SK-N-SH (cell line): ENCODE data around the gene STX17. TPM values are rescaled to one million over a fixed set of nuclear protein-coding genes. Genes with fewer than 3 reads are reported as not detected.

Experiments used
- CTCF ChIA-PET: fragments of 300-600, 350-600 bp; formaldehyde crosslinking; extraction: SDS; loops from one replicate; lab custom pipeline; 2021; lab: Yijun Ruan, JAX
- POLR2A ChIA-PET: fragments of 350-600 bp; sonication (Branson Sonifier 250); formaldehyde crosslinking; extraction: SDS; loops from one replicate; lab custom pipeline; 2020; ENCODE audit warnings: antibody characterized with exemption, inconsistent platforms; lab: Yijun Ruan, JAX
- DNase-seq: peaks from one replicate; pipeline ENCODE4 v3.0.0; 2012
- H2AFZ ChIP-seq: fragments of 200-600 bp; sonication (generic); 2 replicates; pipeline ENCODE4 v1.8.1; 2016; ENCODE audit warnings: antibody characterized with exemption, mild to moderate bottlenecking, low read depth
- H3F3A ChIP-seq: fragments of 200-600 bp; sonication (generic); replicated peaks from 2 replicates; pipeline ENCODE3; 2016; ENCODE audit warnings: antibody characterized with exemption, mild to moderate bottlenecking; ENCODE audit not compliant: insufficient read depth
- H3K27ac ChIP-seq, 2 experiments: fragments of 200-500 bp in 1 of 2; fragments of 200-600 bp in 1 of 2; sonication (Bioruptor generic) in 1 of 2; sonication (generic), shearing (Covaris generic) in 1 of 2; 2 replicates each; pipeline versions ENCODE4 v1.5.1 to v1.6.1; 2014 to 2016; ENCODE audit warnings: low read depth in 2 of 2, inconsistent platforms in 1 of 2, low read length in 1 of 2, mild to moderate bottlenecking in 1 of 2, mixed read lengths in 1 of 2
- H3K27me3 ChIP-seq: fragments of 200-600 bp; sonication (generic), shearing (Covaris generic); 2 replicates; pipeline ENCODE4 v1.6.1; 2016; ENCODE audit warnings: mixed run types; ENCODE audit not compliant: insufficient read depth
- H3K36me3 ChIP-seq, 2 experiments: fragments of 200-500 bp in 1 of 2; fragments of 200-600 bp in 1 of 2; sonication (Bioruptor generic) in 1 of 2; sonication (generic) in 1 of 2; replicated peaks in 1 of 2; 2 replicates each; pipeline versions ENCODE3 to v1.5.1; 2014 to 2016; ENCODE audit warnings: low read length in 1 of 2, mild to moderate bottlenecking in 1 of 2; ENCODE audit not compliant: insufficient read depth in 2 of 2, control insufficient read depth in 1 of 2
- H3K4me1 ChIP-seq, 2 experiments: fragments of 200-500 bp in 1 of 2; fragments of 200-600 bp in 1 of 2; sonication (Bioruptor generic) in 1 of 2; sonication (generic), shearing (Covaris generic) in 1 of 2; 2 replicates each; pipeline versions ENCODE4 v1.5.1 to v1.6.1; 2014 to 2016; ENCODE audit warnings: low read depth in 1 of 2, low read length in 1 of 2, mixed run types in 1 of 2; ENCODE audit not compliant: insufficient read depth in 2 of 2, control insufficient read depth in 1 of 2
- H3K4me2 ChIP-seq: fragments of 200-600 bp; sonication (generic), shearing (Covaris generic); 2 replicates; pipeline ENCODE4 v1.6.1; 2017; ENCODE audit warnings: mixed run types
- H3K4me3 ChIP-seq, 2 experiments: fragments of 200-500 bp in 1 of 2; fragments of 200-600 bp in 1 of 2; sonication (Bioruptor generic) in 1 of 2; sonication (generic), shearing (Covaris generic) in 1 of 2; 2 replicates each; pipeline versions ENCODE4 v1.5.1 to v1.8.1; 2014 to 2016; ENCODE audit warnings: low read depth in 2 of 2, inconsistent platforms in 1 of 2, low read length in 1 of 2, mild to moderate bottlenecking in 1 of 2, mixed read lengths in 1 of 2, moderate library complexity in 1 of 2
- H3K79me2 ChIP-seq: fragments of 200-600 bp; sonication (generic); 2 replicates; pipeline ENCODE4 v1.8.1; 2017; ENCODE audit warnings: mild to moderate bottlenecking; ENCODE audit not compliant: insufficient read depth
- H3K9ac ChIP-seq: fragments of 200-600 bp; sonication (generic); 2 replicates; pipeline ENCODE4 v1.6.1; 2017; ENCODE audit warnings: mixed run types
- H3K9me2 ChIP-seq: fragments of 200-600 bp; sonication (generic); 2 replicates; pipeline ENCODE4 v1.6.1; 2017; ENCODE audit warnings: mixed run types
- H3K9me3 ChIP-seq: fragments of 200-600 bp; sonication (generic); 2 replicates; pipeline ENCODE4 v1.6.1; 2017; ENCODE audit warnings: mixed run types, mild to moderate bottlenecking, moderate library complexity
- H4K20me1 ChIP-seq: fragments of 200-600 bp; sonication (generic); 2 replicates; pipeline ENCODE4 v1.6.1; 2017; ENCODE audit warnings: mild to moderate bottlenecking, mixed run types; ENCODE audit not compliant: insufficient read depth
- ELF1 ChIP-seq: IDR thresholded peaks from 2 replicates; pipeline ENCODE4 v1.4.0; 2012
- FOSL2 ChIP-seq: IDR thresholded peaks from 2 replicates; pipeline ENCODE4 v1.4.0; 2012; ENCODE audit warnings: low read depth, mild to moderate bottlenecking, moderate library complexity, borderline replicate concordance
- FOXJ3 ChIP-seq: sonication (generic); formaldehyde crosslinking; IDR thresholded peaks from 2 replicates; pipeline ENCODE4 v1.5.1; 2020; ENCODE audit warnings: mild to moderate bottlenecking, missing genetic modification reagents
- GABPA ChIP-seq: IDR thresholded peaks from 2 replicates; pipeline ENCODE4 v1.4.0; 2012; ENCODE audit warnings: low read depth, mild to moderate bottlenecking
- GATA2 ChIP-seq: sonication (generic); formaldehyde crosslinking; IDR thresholded peaks from 2 replicates; pipeline ENCODE4 v1.5.0; 2020; ENCODE audit warnings: mild to moderate bottlenecking, missing genetic modification reagents
- JUND ChIP-seq: IDR thresholded peaks from 2 replicates; pipeline ENCODE4 v1.4.0; 2012
- MEF2A ChIP-seq: IDR thresholded peaks from 2 replicates; pipeline ENCODE4 v1.4.0; 2012; ENCODE audit warnings: low read depth, borderline replicate concordance
- NFIC ChIP-seq: IDR thresholded peaks from 2 replicates; pipeline ENCODE4 v1.4.0; 2012; ENCODE audit warnings: borderline replicate concordance
- RCOR1 ChIP-seq: fragments of 150-350 bp; IDR thresholded peaks from 2 replicates; pipeline ENCODE4 v1.6.1; 2017; ENCODE audit warnings: antibody characterized with exemption, low read length
- RFX5 ChIP-seq: IDR thresholded peaks from 2 replicates; pipeline ENCODE4 v1.6.1; 2012; ENCODE audit warnings: mild to moderate bottlenecking, improper control_type of control experiment, low read length
- TEAD4 ChIP-seq: IDR thresholded peaks from 2 replicates; pipeline ENCODE4 v1.4.0; 2012; ENCODE audit warnings: mild to moderate bottlenecking, borderline replicate concordance; ENCODE audit not compliant: insufficient read depth
- WGBS: methylation state at CpG from one replicate; pipeline ENCODE4 v1.1.6; 2017; ENCODE audit warnings: low lambda C conversion rate; 5-methylcytosine and 5-hydroxymethylcytosine counted together
- polyA plus RNA-seq, 3 experiments: library from polyadenylated mRNA; depleted of rRNA; stranded (reverse); fragments of >200 nt; gene quantifications; 2 replicates each; pipeline ENCODE4 v1.2.3, GENCODE V29; 2012
- TF ChIP-seq, protein P1 (sequence below): fragments of 200-600 bp; sonication (generic); IDR thresholded peaks from 2 replicates; pipeline ENCODE4 v1.6.1; 2017; ENCODE audit warnings: antibody characterized with exemption, mild to moderate bottlenecking, moderate library complexity
- TF ChIP-seq, protein P2 (sequence below): IDR thresholded peaks from 2 replicates; pipeline ENCODE4 v1.4.0; 2012; ENCODE audit warnings: low read depth, borderline replicate concordance
- TF ChIP-seq, protein P3 (sequence below): IDR thresholded peaks from 2 replicates; pipeline ENCODE4 v1.4.0; 2012; ENCODE audit warnings: low read depth, borderline replicate concordance

The STX17 gene
- polyA plus RNA-seq, 1 of the 3 experiments (the other 2 are of a cell fraction): 6.1 TPM

DNA sequence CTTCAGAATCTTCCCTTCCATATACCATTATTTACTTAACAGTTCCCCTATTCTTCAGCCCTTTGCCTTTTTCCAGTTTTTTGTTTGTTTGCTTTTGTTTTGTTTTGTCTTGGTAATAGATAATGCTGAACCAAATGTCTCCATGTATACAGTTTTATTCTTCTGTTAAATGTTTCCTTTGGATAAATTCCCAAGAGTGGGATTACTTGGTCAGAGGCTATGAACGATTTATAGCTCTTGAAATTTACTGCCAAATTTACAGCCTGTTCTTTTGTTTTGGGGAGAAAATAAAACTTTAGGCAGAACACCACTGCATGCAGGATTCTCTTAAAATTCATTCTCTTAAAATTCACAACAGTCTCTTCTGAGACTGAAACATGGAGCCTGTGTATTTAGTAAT lies 46.2 kb upstream of the STX17 start (continued):
- TF ChIP-seq FOSL2 (no peak), TEAD4 (no peak), JUND (no peak), GATA2 (no peak), MEF2A (no peak), FOXJ3 (CRISPR knock-in tag) (no peak), ELF1 (no peak), NFIC (no peak), RFX5 (no peak)
- TF ChIP-seq, protein P1, sequence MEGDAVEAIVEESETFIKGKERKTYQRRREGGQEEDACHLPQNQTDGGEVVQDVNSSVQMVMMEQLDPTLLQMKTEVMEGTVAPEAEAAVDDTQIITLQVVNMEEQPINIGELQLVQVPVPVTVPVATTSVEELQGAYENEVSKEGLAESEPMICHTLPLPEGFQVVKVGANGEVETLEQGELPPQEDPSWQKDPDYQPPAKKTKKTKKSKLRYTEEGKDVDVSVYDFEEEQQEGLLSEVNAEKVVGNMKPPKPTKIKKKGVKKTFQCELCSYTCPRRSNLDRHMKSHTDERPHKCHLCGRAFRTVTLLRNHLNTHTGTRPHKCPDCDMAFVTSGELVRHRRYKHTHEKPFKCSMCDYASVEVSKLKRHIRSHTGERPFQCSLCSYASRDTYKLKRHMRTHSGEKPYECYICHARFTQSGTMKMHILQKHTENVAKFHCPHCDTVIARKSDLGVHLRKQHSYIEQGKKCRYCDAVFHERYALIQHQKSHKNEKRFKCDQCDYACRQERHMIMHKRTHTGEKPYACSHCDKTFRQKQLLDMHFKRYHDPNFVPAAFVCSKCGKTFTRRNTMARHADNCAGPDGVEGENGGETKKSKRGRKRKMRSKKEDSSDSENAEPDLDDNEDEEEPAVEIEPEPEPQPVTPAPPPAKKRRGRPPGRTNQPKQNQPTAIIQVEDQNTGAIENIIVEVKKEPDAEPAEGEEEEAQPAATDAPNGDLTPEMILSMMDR: no peak
- TF ChIP-seq, protein P2, sequence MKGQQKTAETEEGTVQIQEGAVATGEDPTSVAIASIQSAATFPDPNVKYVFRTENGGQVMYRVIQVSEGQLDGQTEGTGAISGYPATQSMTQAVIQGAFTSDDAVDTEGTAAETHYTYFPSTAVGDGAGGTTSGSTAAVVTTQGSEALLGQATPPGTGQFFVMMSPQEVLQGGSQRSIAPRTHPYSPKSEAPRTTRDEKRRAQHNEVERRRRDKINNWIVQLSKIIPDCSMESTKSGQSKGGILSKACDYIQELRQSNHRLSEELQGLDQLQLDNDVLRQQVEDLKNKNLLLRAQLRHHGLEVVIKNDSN: no peak

DNA sequence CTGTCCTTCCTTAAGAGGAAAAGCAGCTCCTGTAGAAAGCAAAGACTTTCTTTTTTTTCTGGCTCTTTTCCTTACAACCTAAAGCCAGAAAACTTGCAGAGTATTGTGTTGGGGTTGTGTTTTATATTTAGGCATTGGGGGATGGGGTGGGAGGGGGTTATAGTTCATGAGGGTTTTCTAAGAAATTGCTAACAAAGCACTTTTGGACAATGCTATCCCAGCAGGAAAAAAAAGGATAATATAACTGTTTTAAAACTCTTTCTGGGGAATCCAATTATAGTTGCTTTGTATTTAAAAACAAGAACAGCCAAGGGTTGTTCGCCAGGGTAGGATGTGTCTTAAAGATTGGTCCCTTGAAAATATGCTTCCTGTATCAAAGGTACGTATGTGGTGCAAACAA lies 42.5 kb upstream of the STX17 start:
- Histone ChIP-seq H3K4me2 (no peak overlapping the region), H3K79me2 (no peaks in the 10 kb centered on the region), H3K4me3 (no peak overlapping the region), H3K27ac (no peak overlapping the region), H3F3A (peaks cover 5% of the 10 kb centered on the region), H3K9me2 (no peaks in the 10 kb centered on the region), H3K4me1 (peaks cover 0 to 15% of the 10 kb centered on the region in 2 experiments; a peak in 1 of 4 replicates), H3K27me3 (no peaks in the 10 kb centered on the region), H2AFZ (no peak overlapping the region), H4K20me1 (no peaks in the 10 kb centered on the region), H3K36me3 (no peaks in the 10 kb centered on the region), H3K9ac (no peak overlapping the region), H3K9me3 (no peaks in the 10 kb centered on the region)
- CTCF ChIA-PET: interaction anchor here (0.5 kb wide), 1 partner anchor 410 kb away, joined by 3 read pairs; no protein-coding TSS in a partner anchor
- WGBS: 80% methylated on average over 2 of the region's 2 CpGs
- TF ChIP-seq, protein P2: no peak
- TF ChIP-seq, protein P3, sequence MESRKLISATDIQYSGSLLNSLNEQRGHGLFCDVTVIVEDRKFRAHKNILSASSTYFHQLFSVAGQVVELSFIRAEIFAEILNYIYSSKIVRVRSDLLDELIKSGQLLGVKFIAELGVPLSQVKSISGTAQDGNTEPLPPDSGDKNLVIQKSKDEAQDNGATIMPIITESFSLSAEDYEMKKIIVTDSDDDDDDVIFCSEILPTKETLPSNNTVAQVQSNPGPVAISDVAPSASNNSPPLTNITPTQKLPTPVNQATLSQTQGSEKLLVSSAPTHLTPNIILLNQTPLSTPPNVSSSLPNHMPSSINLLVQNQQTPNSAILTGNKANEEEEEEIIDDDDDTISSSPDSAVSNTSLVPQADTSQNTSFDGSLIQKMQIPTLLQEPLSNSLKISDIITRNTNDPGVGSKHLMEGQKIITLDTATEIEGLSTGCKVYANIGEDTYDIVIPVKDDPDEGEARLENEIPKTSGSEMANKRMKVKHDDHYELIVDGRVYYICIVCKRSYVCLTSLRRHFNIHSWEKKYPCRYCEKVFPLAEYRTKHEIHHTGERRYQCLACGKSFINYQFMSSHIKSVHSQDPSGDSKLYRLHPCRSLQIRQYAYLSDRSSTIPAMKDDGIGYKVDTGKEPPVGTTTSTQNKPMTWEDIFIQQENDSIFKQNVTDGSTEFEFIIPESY: no peak
- TF ChIP-seq RCOR1 (no peak), RFX5 (no peak), GABPA (no peak)
- DNase-seq: no peak
- POLR2A ChIA-PET: no interaction called here
